Neuronal stem cell (in vitro differentiated cells): ENCODE measurements around the gene CDH23.

Source experiments
- DNase-seq: peaks from one replicate; pipeline ENCODE4 v3.0.0-alpha.2; 2013; ENCODE audit warnings: low spot score
- H2AFZ ChIP-seq: one replicate; pipeline ENCODE4 v1.6.1; 2013; ENCODE audit warnings: mild to moderate bottlenecking, low read length, inconsistent platforms
- H2AK5ac ChIP-seq: 2 replicates; pipeline ENCODE4 v1.6.1; 2013; ENCODE audit warnings: low read depth, mild to moderate bottlenecking, inconsistent platforms, low read length, moderate library complexity, mixed read lengths
- H2BK120ac ChIP-seq: 2 replicates; pipeline ENCODE4 v1.6.1; 2013; ENCODE audit warnings: low read depth, mild to moderate bottlenecking, inconsistent platforms, low read length, moderate library complexity, mixed read lengths
- H2BK12ac ChIP-seq: one replicate; pipeline ENCODE4 v1.6.1; 2013; ENCODE audit warnings: low read length, inconsistent platforms
- H2BK15ac ChIP-seq: 2 replicates; pipeline ENCODE4 v1.6.1; 2013; ENCODE audit warnings: mild to moderate bottlenecking, low read length, inconsistent platforms, mixed read lengths
- H2BK5ac ChIP-seq: one replicate; pipeline ENCODE4 v1.6.1; 2013; ENCODE audit warnings: inconsistent platforms, mild to moderate bottlenecking, low read length, moderate library complexity
- H3K14ac ChIP-seq: one replicate; pipeline ENCODE4 v1.6.1; 2013; ENCODE audit warnings: low read length, inconsistent platforms
- H3K18ac ChIP-seq: 2 replicates; pipeline ENCODE4 v1.6.1; 2013; ENCODE audit warnings: low read length, inconsistent platforms
- H3K23ac ChIP-seq: 2 replicates; pipeline ENCODE4 v1.6.1; 2013; ENCODE audit warnings: low read depth, mild to moderate bottlenecking, mixed read lengths, low read length, inconsistent platforms; ENCODE audit not compliant: poor library complexity
- H3K27ac ChIP-seq: replicated peaks from 3 replicates; pipeline ENCODE4 v1.5.1; 2013; ENCODE audit warnings: low read length, inconsistent platforms
- H3K27me3 ChIP-seq, 3 experiments: 2 replicates each; pipeline ENCODE4 v1.6.1; 2013; ENCODE audit warnings: low read length in 3 of 3, mild to moderate bottlenecking in 2 of 3, inconsistent platforms in 1 of 3, low read depth in 1 of 3, mixed read lengths in 1 of 3, moderate library complexity in 1 of 3; ENCODE audit not compliant: control insufficient read depth in 3 of 3, insufficient read depth in 3 of 3
- H3K36me3 ChIP-seq, 2 donors: replicated peaks in 1 of 2; 2 replicates each; pipeline ENCODE4 v1.6.1; 2013; ENCODE audit warnings: low read length in 2 of 2; ENCODE audit not compliant: control insufficient read depth in 2 of 2, insufficient read depth in 2 of 2
- H3K4ac ChIP-seq: 2 replicates; pipeline ENCODE4 v1.6.1; 2013; ENCODE audit warnings: inconsistent platforms, mild to moderate bottlenecking, low read length, moderate library complexity
- H3K4me1 ChIP-seq, 2 donors: 1 replicate in 1 of 2; 2 replicates in 1 of 2; pipeline ENCODE4 v1.6.1; 2013; ENCODE audit warnings: low read length in 2 of 2, low read depth in 1 of 2; ENCODE audit not compliant: control insufficient read depth in 2 of 2, insufficient read depth in 1 of 2
- H3K4me2 ChIP-seq: one replicate; pipeline ENCODE4 v1.6.1; 2013; ENCODE audit warnings: mild to moderate bottlenecking, low read length, inconsistent platforms; ENCODE audit not compliant: insufficient read depth, poor library complexity, severe bottlenecking
- H3K4me3 ChIP-seq, 2 donors: 2 replicates each; pipeline ENCODE4 v1.5.1; 2013; ENCODE audit warnings: low read length in 2 of 2, mild to moderate bottlenecking in 2 of 2, inconsistent platforms in 1 of 2, moderate library complexity in 1 of 2
- H3K79me1 ChIP-seq: one replicate; pipeline ENCODE4 v1.6.1; 2013; ENCODE audit warnings: low read depth, mild to moderate bottlenecking, inconsistent platforms, low read length, moderate library complexity
- H3K9ac ChIP-seq: one replicate; pipeline ENCODE4 v1.6.1; 2013; ENCODE audit warnings: mild to moderate bottlenecking, low read depth, low read length, inconsistent platforms; ENCODE audit not compliant: poor library complexity
- H3K9me3 ChIP-seq, 2 donors: replicated peaks in 1 of 2; 2 replicates each; pipeline versions ENCODE3 to v1.6.1; 2013; ENCODE audit warnings: low read length in 2 of 2, mild to moderate bottlenecking in 2 of 2, inconsistent platforms in 1 of 2, low read depth in 1 of 2, mixed read lengths in 1 of 2, moderate library complexity in 1 of 2; ENCODE audit not compliant: control insufficient read depth in 2 of 2, insufficient read depth in 1 of 2
- H4K8ac ChIP-seq: one replicate; pipeline ENCODE4 v1.6.1; 2013; ENCODE audit warnings: low read depth, mild to moderate bottlenecking, inconsistent platforms, low read length, moderate library complexity
- H4K91ac ChIP-seq: one replicate; pipeline ENCODE4 v1.6.1; 2013; ENCODE audit warnings: low read length, low read depth, mild to moderate bottlenecking, inconsistent platforms; ENCODE audit not compliant: poor library complexity
- WGBS, 2 donors: extraction: QIAGEN DNeasy Blood & Tissue Kit; methylation state at CpG; one replicate each; pipeline ENCODE4 v1.1.7; 2013; ENCODE audit warnings: missing lambda C conversion rate in 2 of 2, mixed read lengths in 1 of 2; ENCODE audit not compliant: insufficient read length in 2 of 2, insufficient replicate concordance in 1 of 2; ENCODE audit errors: extremely low coverage in 2 of 2; 5-methylcytosine and 5-hydroxymethylcytosine counted together

The CDH23 gene

DNA sequence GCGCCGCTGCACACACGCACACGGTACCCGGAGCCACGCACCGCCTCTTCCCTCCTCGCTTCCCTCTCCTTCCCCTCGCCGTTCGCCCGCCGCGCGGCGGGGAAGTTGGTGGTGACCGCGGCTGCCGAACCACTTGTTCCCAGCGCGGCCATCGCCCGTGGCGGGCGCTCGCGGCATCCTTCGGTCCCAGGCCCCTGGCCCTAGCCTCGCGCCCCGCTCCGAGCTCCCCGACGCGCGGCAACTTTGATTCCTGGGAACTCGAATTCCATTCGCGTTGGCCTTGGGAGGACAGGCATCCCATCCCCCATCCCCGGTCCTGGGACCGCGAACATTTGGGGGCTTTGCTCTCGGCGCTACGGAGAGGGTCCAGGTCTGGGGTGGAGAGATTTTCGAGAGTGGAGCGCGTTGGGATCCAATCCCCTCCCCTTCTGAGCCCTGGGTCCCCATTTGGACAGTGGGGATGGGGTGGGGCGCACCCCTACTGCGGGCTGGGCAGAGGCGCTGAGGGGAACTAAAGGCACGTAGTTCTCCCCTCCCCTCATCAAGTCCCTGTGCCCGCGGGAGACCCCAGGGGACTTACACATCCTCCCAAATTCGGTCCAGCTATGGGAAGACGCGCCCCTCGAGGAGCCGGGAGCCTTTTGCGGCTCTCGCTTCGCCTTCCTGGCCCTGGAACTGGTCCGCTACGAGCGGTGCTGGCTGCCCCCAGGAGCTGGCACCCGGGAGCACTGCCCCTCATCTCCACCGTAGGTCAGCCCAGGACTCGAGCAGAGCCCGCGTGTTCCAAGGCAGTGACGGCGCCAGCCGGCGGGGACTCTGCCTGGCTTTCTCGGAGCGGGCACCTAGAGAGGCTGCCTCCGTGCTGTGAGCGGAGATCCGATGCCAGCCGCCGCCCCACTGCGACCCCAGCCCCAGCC lies 834 bp downstream of the CDH23 start:
- H3K27me3 ChIP-seq = peaks cover 17 to 93% (median 30%) of the 10 kb centered on the region in 3 experiments
- DNase-seq = peak; percentile 21
- WGBS, 2 donors = no CpG with 5 or more reads among the region's 82 CpGs

DNA sequence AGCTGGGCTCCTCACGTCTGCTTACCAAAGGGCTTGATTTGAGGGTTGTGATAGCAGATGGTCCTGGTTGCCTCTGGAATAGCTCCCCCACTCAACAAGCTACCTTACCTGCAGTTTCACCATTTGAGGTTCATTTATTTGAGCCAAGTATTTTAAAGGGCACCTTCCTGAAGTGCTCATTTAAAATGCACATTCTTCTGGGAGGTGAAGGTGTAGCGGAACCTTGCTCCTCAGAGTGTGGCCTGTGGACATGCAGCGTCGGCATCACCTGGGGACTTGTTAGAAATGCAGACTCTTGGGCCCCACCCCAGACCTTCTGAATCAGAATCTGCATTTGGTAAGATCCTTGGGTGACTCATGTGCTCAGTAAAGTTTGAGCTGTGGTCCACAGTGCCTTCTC lies 2.3 kb downstream of the CDH23 start:
- H3K9ac ChIP-seq = no peak overlapping the region
- H3K9me3 ChIP-seq = peaks cover 0 to 2% of the 10 kb centered on the region in 2 donors
- no peak overlapping the region for H3K14ac ChIP-seq
- DNase-seq = no peak
- no peaks in the 10 kb centered on the region for H3K36me3 ChIP-seq
- no peak overlapping the region for H2BK120ac ChIP-seq
- no CpG with 5 or more reads among the region's 4 CpGs for WGBS, 2 donors
- no peak overlapping the region for H4K91ac ChIP-seq
- H3K4me3 ChIP-seq = no peak overlapping the region
- H2BK5ac ChIP-seq = no peak overlapping the region
- H2AFZ ChIP-seq = no peak overlapping the region
- no peak overlapping the region for H3K18ac ChIP-seq
- peaks cover 17 to 79% (median 30%) of the 10 kb centered on the region in 3 experiments for H3K27me3 ChIP-seq
- H3K79me1 ChIP-seq = no peaks in the 10 kb centered on the region
- H4K8ac ChIP-seq = no peak overlapping the region
- H3K4ac ChIP-seq = no peak overlapping the region
- peak overlapping the region; percentile 58 for H3K23ac ChIP-seq
- H3K4me2 ChIP-seq = no peak overlapping the region
- no peak overlapping the region for H3K27ac ChIP-seq
- H3K4me1 ChIP-seq = peaks cover 0 to 5% of the 10 kb centered on the region in 2 donors
- no peak overlapping the region for H2BK15ac ChIP-seq
- H2BK12ac ChIP-seq = no peak overlapping the region
- peak overlapping the region; percentile 29 for H2AK5ac ChIP-seq

More for the DNA sequence above, 834 bp downstream of the CDH23 start:
- Histone ChIP-seq H2AFZ (peak overlapping the region; percentile 87), H2BK15ac (no peak overlapping the region), H3K4me1 (peaks cover 0 to 5% of the 10 kb centered on the region in 2 donors), H2AK5ac (peak overlapping the region; percentile 18), H3K14ac (no peak overlapping the region), H3K18ac (peak overlapping the region; percentile 79), H2BK5ac (peak overlapping the region; percentile 28), H3K79me1 (no peaks in the 10 kb centered on the region), H2BK12ac (peak overlapping the region; percentile 53), H3K9me3 (peaks cover 0 to 2% of the 10 kb centered on the region in 2 donors), H3K4ac (no peak overlapping the region), H3K23ac (no peak overlapping the region), H3K27ac (no peak overlapping the region), H3K4me3 (peak overlapping the region in 1 of 2 donors; percentile 79), H3K4me2 (peak overlapping the region; percentile 83), H4K8ac (no peak overlapping the region), H2BK120ac (no peak overlapping the region), H3K36me3 (no peaks in the 10 kb centered on the region), H3K9ac (peak overlapping the region; percentile 73), H4K91ac (no peak overlapping the region)

DNA sequence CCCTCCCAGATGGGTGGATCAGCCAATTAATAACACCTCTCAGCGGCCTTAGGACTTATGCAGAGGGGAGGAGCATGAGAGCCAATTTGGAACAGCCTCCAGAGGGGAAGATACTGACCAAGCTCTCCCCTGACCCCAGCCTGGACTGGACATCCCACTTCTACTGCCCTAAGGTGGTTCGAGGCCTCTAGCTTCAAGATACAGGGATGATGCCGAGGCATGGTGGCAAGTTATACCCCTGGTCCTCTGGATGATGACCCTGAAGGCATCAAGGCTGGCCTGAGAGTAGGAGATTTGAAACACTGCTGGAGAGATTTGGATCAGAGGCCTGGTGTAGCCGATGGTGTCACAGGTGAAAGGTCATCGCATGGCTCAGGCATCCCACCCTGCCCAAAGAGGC lies 3.2 kb downstream of the CDH23 start:
- WGBS, 2 donors = no CpG with 5 or more reads among the region's 5 CpGs

DNA sequence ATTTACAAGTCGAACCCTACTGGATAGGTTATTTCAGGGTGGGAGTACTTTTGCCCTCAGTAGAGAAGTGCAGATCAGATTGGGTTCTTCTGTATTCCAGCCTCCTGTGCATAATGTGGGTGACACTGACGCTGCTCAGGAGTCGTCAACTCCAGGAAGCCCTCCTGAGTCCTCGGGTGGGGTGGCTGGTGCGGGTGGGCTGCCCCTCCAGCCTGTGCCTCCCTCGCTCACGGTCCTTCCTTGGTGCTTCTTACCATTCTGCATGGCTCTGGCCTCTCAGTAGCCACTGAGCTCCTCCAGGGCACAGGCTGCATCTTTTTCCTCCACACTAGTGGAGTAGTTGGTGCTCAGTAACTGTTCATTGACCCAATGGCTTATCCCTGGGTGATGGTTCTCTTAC lies 4.3 kb downstream of the CDH23 start:
- Histone ChIP-seq H3K4me2 (no peak overlapping the region), H3K14ac (no peak overlapping the region), H3K23ac (no peak overlapping the region), H3K18ac (no peak overlapping the region), H3K27ac (no peak overlapping the region), H3K4me3 (no peak overlapping the region), H2BK12ac (no peak overlapping the region), H4K91ac (no peak overlapping the region), H3K27me3 (peaks cover 17 to 70% (median 30%) of the 10 kb centered on the region in 3 experiments), H2AK5ac (no peak overlapping the region), H2BK120ac (no peak overlapping the region), H2BK5ac (no peak overlapping the region), H3K36me3 (no peaks in the 10 kb centered on the region), H3K9me3 (peaks cover 0 to 2% of the 10 kb centered on the region in 2 donors), H3K4me1 (peaks cover 0 to 9% of the 10 kb centered on the region in 2 donors), H3K4ac (no peak overlapping the region), H2AFZ (no peak overlapping the region), H3K9ac (no peak overlapping the region), H3K79me1 (no peaks in the 10 kb centered on the region), H4K8ac (no peak overlapping the region), H2BK15ac (no peak overlapping the region)
- no CpG with 5 or more reads among the region's 7 CpGs for WGBS, 2 donors
- DNase-seq = no peak

More for the DNA sequence above, 3.2 kb downstream of the CDH23 start:
- Histone ChIP-seq H3K27ac (no peak overlapping the region), H3K4ac (no peak overlapping the region), H2BK12ac (no peak overlapping the region), H3K23ac (no peak overlapping the region), H3K4me1 (peaks cover 0 to 7% of the 10 kb centered on the region in 2 donors), H3K79me1 (no peaks in the 10 kb centered on the region), H2AK5ac (no peak overlapping the region), H4K91ac (no peak overlapping the region), H2BK5ac (no peak overlapping the region), H4K8ac (no peak overlapping the region), H3K9ac (no peak overlapping the region), H3K36me3 (no peaks in the 10 kb centered on the region), H2AFZ (no peak overlapping the region), H3K18ac (no peak overlapping the region), H3K4me3 (no peak overlapping the region), H3K4me2 (no peak overlapping the region), H3K14ac (no peak overlapping the region), H3K9me3 (peaks cover 0 to 2% of the 10 kb centered on the region in 2 donors), H3K27me3 (peaks cover 17 to 79% (median 30%) of the 10 kb centered on the region in 3 experiments), H2BK15ac (no peak overlapping the region), H2BK120ac (no peak overlapping the region)
- DNase-seq = no peak
